GM18873 (cell line): Measurements from ENCODE around the gene ABL2.

Source experiments
- ATAC-seq: cut with Tn5 transposase; IDR thresholded peaks from one replicate; pipeline ENCODE4 v1.9.1; 2021; ENCODE audit warnings: mild to moderate bottlenecking, moderate library complexity, moderate number of reproducible peaks; ENCODE audit not compliant: unreplicated experiment, low FRiP score

Gene ABL2

DNA sequence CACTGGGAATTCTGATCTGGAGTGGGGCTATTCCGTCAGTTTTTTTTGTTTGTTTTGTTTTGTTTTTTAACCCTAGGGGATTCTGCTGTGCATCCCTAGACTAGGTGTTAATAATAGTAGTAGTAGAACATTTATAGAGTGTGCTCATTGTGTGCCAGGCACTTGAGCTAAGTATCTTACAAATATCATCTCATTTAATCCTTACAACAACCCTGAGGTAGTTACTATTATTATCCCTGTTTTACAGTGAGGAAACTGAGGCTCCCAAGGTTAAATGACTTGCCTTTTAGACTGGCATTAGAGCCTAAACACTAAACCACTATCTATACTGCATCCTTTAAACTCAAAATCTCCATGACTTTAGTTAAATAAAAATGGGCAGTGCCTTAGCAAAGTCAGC, 125.5 kb downstream of the ABL2 start:
- no peak for ATAC-seq

GRCh38 chr1:179101566-179101965, 127.9 kb downstream of the ABL2 start:
- ATAC-seq = no peak

DNA sequence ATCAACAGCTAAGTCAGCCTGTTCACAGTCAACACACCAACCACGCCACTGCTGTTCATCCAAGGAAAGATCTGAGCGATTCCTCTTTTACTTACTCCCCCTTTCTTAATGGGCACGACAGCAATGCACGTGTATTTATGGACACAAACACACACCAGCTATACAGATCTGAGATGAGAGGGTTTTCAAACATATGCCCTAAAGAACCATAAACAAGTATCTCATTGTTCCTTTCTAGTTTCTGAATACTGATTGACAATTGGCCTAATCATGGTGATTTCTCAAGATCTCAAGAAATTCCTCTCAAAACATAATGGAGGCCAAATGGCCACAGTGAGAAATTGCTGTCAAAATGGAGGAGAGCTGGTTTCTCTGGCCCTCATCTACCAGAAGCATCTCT, 129.6 kb downstream of the ABL2 start:
- ATAC-seq = no peak

- no peak for ATAC-seq
Measured at GRCh38 chr1:179095924-179096323, 133.6 kb downstream of the ABL2 start.

- no peak for ATAC-seq
Measured at GRCh38 chr1:179095377-179095776, 134.1 kb downstream of the ABL2 start.

DNA sequence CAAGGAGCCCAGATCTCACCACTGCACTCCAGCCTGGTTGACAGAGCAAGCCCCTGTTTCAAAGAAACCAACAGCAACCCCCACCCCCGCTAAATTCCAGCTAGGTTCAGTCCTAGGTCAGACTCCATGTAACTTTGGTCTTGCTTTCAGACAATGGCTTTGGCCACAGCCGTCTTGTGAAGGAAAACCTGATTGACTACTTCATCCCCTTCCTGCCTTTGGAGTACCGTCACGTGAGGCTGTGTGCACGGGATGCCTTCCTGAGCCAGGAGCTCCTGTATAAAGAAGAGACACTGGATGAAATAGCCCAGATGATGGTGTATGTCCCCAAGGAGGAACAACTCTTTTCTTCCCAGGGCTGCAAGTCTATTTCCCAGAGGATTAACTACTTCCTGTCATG, 134.7 kb downstream of the ABL2 start:
- ATAC-seq = no peak

DNA sequence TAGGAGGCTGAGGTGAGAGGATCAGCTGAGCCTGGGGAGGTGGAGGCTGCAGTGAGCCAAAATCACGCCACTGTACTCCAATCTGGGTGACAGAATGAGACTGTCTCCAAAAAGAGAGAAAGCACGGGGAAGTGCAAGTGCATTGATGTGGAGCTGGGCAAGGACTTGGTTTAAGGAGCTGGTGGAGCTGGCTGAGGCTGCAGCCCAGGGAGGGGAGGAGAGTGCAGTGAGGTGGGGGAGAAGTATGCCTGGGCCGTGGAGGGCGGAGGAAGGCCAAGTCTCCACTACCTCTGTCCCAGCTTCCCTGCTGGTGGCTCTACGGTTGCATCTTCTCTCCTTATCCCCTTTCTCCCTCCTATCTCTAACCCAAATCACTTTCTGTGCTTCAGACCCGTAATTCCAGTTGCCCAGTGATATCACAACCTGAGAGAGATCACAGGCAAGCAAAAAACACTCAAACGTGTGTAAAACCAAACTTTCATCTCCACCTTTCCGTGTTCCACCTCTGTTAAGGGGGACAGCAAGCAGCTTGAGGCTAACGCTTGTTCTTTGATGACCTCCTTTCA, 136.5 kb downstream of the ABL2 start:
- ATAC-seq = no peak

- ATAC-seq = no peak
Measured at GRCh38 chr1:179091691-179092165, 137.7 kb downstream of the ABL2 start.

DNA sequence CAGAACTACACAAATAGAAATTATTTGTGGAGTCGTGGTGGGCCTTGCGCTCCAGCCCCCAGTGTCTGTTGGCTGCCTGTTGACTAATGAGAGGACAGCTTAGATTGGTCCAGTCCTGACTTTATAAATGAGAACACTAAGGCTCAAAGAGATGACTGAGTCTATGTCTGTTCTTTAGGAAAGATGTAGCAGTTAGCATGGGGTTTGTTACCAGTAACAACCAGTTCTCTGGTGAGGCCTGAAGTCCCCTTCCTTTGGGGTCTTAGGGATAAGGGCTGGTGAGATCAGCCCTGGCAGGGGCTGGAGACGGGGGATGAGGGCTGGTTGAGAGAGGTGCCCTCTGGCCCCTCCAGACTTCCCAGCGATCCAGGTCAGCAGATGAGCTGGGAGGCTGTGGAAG, 138.6 kb downstream of the ABL2 start:
- ATAC-seq = no peak

- no peak for ATAC-seq
Measured at GRCh38 chr1:179090522-179090921, 139.0 kb downstream of the ABL2 start.

GRCh38 chr1:179089827-179090482, 139.5 kb downstream of the ABL2 start:
- no peak for ATAC-seq

- ATAC-seq = no peak
Measured at GRCh38 chr1:179087665-179088064, 141.8 kb downstream of the ABL2 start.

GRCh38 chr1:179083533-179083932, 145.9 kb downstream of the ABL2 start:
- no peak for ATAC-seq

DNA sequence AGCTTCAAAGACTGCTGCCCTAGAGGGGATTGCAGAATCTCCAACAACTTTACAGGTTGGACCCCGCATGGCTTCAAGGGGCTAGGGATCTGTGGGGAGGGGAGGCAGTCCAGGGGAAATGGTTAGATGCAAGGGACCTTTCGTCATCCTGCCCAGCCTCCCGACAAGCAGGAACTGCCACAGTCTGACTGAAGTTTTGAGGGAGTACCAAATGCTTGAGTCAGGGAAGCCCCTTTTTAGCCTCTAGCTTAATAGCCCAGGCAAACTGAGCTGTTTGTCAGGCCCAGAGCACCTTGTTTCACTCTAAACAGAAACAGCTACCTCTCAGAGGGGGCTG, 146.5 kb downstream of the ABL2 start:
- no peak for ATAC-seq

GRCh38 chr1:179082333-179082998, 147.0 kb downstream of the ABL2 start:
- ATAC-seq = peak; percentile 3

- peak; percentile 84 for ATAC-seq
Measured at GRCh38 chr1:179081687-179082332, 147.7 kb downstream of the ABL2 start, which contains the start of gene TOR3A. TOR3A (plus strand) TSS chr1:179082070; CDS start chr1:179082129, 59 bp downstream.

- no peak for ATAC-seq
Measured at GRCh38 chr1:179080866-179081686, 148.4 kb downstream of the ABL2 start.

DNA sequence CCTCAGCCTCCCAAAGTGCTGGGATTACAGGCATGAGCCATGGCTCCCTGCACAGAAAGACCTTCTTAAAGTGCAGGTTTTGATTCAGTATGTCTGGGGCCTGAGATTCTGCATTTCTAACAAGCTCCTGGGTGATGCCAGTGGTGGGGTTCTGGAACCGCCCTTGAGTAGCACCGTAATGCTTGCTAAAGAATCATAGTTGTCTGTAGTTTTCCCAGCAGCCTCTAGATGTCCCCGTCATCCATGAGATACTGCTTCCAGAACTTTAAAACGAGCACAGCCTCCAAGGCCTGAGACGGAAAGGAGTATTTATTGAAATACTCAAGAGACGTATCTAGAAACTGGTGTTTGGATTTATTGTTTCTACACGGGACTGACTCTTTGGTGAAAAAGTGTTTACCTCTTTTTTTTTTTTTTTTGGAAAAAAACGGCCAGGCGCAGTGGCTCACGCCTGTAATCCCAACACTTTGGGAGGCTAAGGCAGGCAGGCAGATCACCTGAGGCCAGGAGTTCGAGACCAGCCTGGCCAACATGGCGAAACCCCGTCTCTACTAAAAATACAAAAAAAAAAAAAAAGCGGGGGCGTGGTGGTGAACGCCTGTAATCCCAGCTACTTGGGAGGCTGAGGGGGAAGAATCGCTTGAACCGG, 150.2 kb downstream of the ABL2 start:
- ATAC-seq = no peak

- ATAC-seq = no peak
Measured at GRCh38 chr1:179077396-179077795, 152.1 kb downstream of the ABL2 start.

DNA sequence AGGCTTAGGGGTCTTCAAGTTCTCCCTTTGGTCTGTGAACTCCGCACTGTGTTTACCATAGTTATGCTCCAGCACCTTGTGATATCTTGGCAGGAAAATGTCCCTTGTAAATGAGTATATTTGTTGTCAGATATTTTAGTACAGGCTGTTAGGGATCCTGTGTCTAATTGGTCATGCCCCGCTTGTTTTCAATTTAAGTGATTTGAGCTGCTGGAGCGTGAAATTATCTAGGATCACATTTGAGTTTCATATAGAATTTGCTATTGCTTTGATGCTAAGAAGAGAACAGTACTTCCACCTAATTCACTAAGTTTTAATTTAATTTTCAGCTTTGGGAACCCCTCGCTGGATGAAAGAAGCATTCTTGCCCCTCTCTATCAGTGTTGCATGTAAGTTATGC, 163.0 kb downstream of the ABL2 start:
- no peak for ATAC-seq
